Stomach smooth muscle (tissue), 2 donors: ENCODE measurements around the gene SPESP1.

Experiments
- H3K27ac ChIP-seq: one replicate; pipeline ENCODE4 v1.7.0; 2013; ENCODE audit warnings: mild to moderate bottlenecking, low read length, inconsistent platforms
- H3K27me3 ChIP-seq, 2 donors: one replicate each; pipeline ENCODE4 v1.7.0; 2013; ENCODE audit warnings: low read length in 2 of 2; ENCODE audit not compliant: insufficient read depth in 2 of 2, control insufficient read depth in 1 of 2
- H3K36me3 ChIP-seq, 2 donors: one replicate each; pipeline ENCODE4 v1.7.0; 2013; ENCODE audit warnings: low read length in 2 of 2; ENCODE audit not compliant: control insufficient read depth in 2 of 2, insufficient read depth in 2 of 2
- H3K4me1 ChIP-seq: one replicate; pipeline ENCODE4 v1.7.0; 2013; ENCODE audit warnings: low read length; ENCODE audit not compliant: control insufficient read depth, insufficient read depth
- H3K4me3 ChIP-seq, 2 donors: one replicate each; pipeline ENCODE4 v1.7.0; 2013; ENCODE audit warnings: low read length in 2 of 2
- H3K9ac ChIP-seq, 2 donors: one replicate each; pipeline ENCODE4 v1.7.0; 2013; ENCODE audit warnings: low read length in 2 of 2, mild to moderate bottlenecking in 1 of 2
- H3K9me3 ChIP-seq, 2 donors: one replicate each; pipeline ENCODE4 v1.7.0; 2013; ENCODE audit warnings: low read length in 2 of 2; ENCODE audit not compliant: control insufficient read depth in 2 of 2
- donor health status: healthy.
- donor health status: Pancreatic carcinoma.

SPESP1 gene

DNA sequence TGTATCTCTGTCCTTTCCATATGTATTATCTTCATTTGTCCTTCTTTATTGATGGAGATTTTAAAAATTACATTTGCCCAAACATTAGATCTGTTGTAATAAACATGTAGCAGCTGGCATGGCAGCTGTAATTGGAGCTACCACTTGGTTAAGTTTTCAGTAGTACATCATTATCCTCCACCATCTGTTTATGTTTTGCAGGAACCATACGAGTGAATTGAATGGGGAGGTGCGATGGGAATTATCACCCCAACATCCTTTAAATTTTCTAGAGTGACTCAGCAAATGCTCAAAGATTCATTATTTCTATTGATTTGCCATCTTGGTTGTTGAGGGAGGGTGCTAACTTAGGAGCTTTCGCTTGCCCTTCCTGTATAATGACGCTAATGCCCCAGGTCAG, 51.6 kb downstream of the SPESP1 start:
- Histone ChIP-seq H3K9me3 (peaks cover 0 to 3% of the 10 kb centered on the region in 2 donors), H3K27ac (no peak overlapping the region), H3K9ac (no peak overlapping the region), H3K4me1 (no peaks in the 10 kb centered on the region), H3K27me3 (no peaks in the 10 kb centered on the region), H3K36me3 (no peaks in the 10 kb centered on the region), H3K4me3 (no peak overlapping the region)

DNA sequence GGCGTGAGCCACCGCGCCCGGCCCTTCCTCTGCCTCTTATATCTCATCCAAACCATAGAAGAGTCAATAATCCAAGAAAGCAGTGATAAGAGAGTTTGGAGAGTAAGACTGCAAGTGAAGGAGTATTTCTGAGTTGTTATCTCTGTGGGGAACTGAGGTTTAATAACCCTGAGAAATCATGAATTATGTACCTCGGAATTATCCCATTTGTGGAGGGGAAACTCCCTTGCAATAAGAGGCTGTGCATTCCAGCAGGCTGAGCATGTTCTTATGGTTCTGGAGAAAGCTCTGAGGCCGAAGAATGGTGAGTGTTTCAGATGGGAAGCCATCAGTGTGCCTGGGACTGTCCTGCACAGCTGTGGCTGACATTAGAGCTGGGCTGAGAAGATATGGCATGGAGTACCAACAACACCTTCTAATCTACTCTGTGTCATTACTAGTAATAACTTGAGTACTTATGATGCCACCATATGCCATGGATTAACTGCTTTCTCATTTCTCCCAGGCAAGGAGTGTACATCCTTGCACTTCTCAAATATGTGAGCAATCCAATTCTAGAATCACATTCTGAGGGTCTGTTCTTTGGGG, 52.7 kb downstream of the SPESP1 start:
- Histone ChIP-seq H3K9me3 (no peaks in the 10 kb centered on the region), H3K36me3 (no peaks in the 10 kb centered on the region), H3K4me3 (no peak overlapping the region), H3K27ac (no peak overlapping the region), H3K9ac (no peak overlapping the region), H3K4me1 (no peaks in the 10 kb centered on the region), H3K27me3 (no peaks in the 10 kb centered on the region)

DNA sequence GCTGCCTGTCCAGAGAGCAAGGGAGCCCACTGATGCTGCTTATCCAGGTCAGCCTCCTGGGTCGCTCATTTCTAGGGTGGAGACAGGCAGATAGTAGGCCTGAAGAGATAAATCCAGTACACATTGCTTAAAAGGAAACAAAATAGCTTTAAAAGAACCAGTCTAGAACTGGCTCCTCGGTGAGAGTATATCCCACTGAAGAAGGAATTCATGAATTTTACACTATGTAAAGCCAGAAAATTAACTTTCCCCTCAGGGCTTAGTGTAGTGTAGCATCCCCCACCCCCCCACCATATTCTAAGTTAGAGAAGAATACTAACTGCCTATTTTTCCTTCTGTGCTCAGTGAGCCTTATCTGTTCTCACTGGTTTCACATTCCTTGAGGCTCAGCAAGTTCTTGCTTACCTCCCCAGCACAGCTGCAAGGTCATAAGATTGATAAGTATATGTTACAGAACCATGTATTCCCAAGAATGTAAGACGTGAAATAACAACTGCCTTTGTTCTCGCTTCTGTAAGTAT, 53.7 kb downstream of the SPESP1 start:
- H3K36me3 ChIP-seq, result no peaks in the 10 kb centered on the region
- H3K4me1 ChIP-seq, result no peaks in the 10 kb centered on the region
- no peak overlapping the region for H3K27ac ChIP-seq
- H3K9me3 ChIP-seq, result no peaks in the 10 kb centered on the region
- no peaks in the 10 kb centered on the region for H3K27me3 ChIP-seq
- no peak overlapping the region for H3K4me3 ChIP-seq
- no peak overlapping the region for H3K9ac ChIP-seq

DNA sequence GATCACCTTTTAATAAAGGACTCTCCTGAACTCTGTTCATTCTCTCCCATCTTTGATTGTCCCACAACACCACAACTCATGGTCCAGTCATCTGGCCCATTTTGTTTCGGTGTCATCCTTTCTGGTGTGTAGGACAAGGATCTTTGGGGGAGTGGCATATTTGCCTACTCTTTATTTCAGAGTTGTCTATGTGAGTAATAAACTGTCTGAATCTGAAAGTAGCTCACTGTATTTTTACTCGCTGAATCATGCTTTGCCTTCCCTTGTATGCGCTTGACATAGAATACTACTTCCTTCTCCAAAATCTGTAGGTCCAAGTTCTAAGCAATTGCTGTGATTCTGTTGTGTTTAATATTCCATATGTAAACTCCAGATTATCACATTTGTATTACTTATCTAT, 54.3 kb downstream of the SPESP1 start:
- no peaks in the 10 kb centered on the region for H3K36me3 ChIP-seq
- H3K4me1 ChIP-seq, result no peaks in the 10 kb centered on the region
- peaks cover 0 to under 1% of the 10 kb centered on the region in 2 donors for H3K27me3 ChIP-seq
- H3K9ac ChIP-seq, result no peak overlapping the region
- H3K27ac ChIP-seq, result no peak overlapping the region
- no peaks in the 10 kb centered on the region for H3K9me3 ChIP-seq
- H3K4me3 ChIP-seq, result no peak overlapping the region

DNA sequence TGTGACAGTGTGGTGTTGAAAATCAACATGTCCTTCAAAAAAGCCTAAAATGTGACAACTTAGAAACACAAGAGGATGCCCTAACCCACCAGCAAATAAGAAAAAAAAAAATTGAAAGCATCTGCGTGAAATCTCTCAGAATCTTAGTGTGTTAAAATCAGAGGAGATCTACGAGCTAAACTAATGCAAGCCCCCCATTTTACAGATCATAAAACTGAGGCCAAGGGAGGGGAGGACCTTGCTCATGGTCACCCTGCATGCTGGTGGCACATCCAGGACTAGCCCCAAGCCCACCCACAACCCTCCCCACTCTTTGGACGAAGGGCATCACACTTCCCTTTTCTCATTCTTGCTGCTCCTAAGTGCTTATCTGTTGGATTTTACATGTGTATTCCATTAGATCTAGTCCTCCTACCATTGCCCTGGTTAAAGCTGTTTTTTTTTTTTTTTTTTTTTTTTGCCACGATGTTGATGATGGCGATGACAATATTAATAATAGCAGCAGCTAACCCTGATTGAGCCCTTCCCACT, 55.1 kb downstream of the SPESP1 start:
- peaks cover 0 to 2% of the 10 kb centered on the region in 2 donors for H3K27me3 ChIP-seq
- no peak overlapping the region for H3K4me3 ChIP-seq
- no peaks in the 10 kb centered on the region for H3K9me3 ChIP-seq
- H3K4me1 ChIP-seq, result no peaks in the 10 kb centered on the region
- no peaks in the 10 kb centered on the region for H3K36me3 ChIP-seq
- H3K9ac ChIP-seq, result no peak overlapping the region
- H3K27ac ChIP-seq, result no peak overlapping the region

DNA sequence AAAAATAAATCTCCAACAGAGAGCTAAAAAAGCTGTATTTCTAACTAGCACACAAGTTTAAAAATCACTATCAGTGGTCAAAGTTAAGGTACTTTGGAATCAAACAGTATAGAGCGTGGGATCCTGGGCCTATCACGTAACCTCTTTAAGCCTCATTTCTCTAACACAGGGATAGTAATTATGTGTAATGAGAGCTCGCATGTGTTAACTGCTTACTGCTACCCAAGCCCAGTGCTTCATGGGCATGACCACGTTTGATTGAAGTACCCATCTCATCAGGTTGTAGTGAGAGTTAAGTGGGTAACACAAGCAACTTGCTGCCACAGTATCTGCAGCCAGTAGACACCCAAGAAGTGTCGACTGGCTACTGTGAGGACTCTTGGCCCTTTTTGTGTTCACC, 56.0 kb downstream of the SPESP1 start:
- Histone ChIP-seq H3K4me1 (no peaks in the 10 kb centered on the region), H3K4me3 (no peak overlapping the region), H3K9me3 (no peaks in the 10 kb centered on the region), H3K9ac (no peak overlapping the region), H3K27me3 (peaks cover 0 to 2% of the 10 kb centered on the region in 2 donors), H3K36me3 (no peaks in the 10 kb centered on the region), H3K27ac (no peak overlapping the region)

DNA sequence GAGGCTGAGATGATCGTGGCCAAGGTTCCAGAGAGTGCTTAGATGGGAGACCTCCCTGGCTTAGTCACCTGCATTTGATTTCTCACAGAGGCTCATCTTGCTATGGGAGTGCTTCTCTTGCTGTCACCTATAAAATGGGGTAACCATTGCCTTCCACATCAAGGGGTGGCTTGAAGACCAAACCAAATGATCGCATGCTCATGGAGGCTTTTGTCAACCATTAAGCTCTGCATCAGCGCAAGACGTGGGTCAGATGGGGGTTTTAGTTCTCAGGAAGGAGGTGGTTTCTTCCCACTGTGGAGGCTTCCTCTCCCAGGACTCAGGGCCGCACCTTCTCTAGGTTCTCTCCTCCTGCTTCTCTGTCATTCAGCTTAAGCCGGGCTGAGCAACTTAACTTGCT, 56.8 kb downstream of the SPESP1 start:
- no peaks in the 10 kb centered on the region for H3K9me3 ChIP-seq
- peaks cover 0 to 2% of the 10 kb centered on the region in 2 donors for H3K27me3 ChIP-seq
- no peaks in the 10 kb centered on the region for H3K36me3 ChIP-seq
- H3K9ac ChIP-seq, result no peak overlapping the region
- no peaks in the 10 kb centered on the region for H3K4me1 ChIP-seq
- H3K27ac ChIP-seq, result no peak overlapping the region
- H3K4me3 ChIP-seq, result no peak overlapping the region

DNA sequence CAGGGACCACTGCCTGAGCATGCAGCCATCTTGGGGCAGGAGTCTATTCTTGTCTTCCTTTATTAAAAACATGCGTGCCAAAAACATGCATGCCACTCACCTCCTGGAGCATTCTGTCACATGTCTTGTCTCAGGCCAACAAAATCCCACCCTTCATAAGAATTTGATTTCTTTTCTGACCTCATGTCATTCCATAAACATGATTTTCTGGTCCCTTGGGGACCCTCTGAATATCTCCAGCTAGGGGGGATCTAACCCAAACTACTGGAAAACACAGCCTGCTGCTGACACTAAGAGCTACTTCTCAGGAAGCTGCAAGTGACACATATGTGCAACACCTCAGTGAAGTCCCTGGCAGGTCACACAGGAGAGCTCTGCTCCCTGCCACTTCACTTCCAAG, 57.4 kb downstream of the SPESP1 start:
- Histone ChIP-seq H3K27me3 (peaks cover 0 to 2% of the 10 kb centered on the region in 2 donors), H3K9me3 (no peaks in the 10 kb centered on the region), H3K4me3 (no peak overlapping the region), H3K9ac (no peak overlapping the region), H3K27ac (no peak overlapping the region), H3K36me3 (no peaks in the 10 kb centered on the region), H3K4me1 (no peaks in the 10 kb centered on the region)

DNA sequence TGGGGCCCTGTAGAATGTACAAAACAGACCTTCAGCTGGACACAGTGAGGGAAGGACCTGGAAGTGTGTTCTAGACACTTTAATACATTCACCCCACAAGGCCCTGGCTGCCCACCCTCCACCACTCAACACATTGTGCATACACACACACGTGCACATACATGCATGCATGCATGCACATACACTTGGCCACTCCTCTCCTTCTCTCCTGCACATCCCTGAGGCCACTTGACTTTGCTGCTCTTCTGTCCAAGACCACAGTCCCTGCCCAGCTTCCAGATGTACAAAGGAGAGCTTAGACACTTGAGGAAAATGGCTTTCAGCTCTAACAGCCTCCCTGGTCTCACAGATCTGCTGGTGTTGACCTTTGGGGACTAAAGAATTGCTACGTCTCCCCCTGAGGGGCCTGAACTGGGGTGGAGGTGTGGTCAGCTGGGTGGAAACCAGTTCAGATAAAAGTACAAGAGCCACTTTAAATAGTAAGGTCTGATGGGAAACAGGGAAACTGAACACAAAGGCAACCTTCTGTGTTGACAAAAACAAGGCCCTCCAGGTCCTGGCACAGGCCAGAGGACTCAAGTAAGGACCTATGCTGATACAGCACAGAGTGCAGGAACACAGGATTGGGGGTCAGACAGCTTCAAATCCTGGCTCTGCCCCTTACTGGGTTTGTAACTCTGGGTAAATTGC, 59.4 kb downstream of the SPESP1 start:
- Histone ChIP-seq H3K36me3 (no peaks in the 10 kb centered on the region), H3K9me3 (no peaks in the 10 kb centered on the region), H3K4me1 (no peaks in the 10 kb centered on the region), H3K4me3 (no peak overlapping the region), H3K27me3 (peaks cover 0 to 2% of the 10 kb centered on the region in 2 donors), H3K27ac (no peak overlapping the region), H3K9ac (no peak overlapping the region)

DNA sequence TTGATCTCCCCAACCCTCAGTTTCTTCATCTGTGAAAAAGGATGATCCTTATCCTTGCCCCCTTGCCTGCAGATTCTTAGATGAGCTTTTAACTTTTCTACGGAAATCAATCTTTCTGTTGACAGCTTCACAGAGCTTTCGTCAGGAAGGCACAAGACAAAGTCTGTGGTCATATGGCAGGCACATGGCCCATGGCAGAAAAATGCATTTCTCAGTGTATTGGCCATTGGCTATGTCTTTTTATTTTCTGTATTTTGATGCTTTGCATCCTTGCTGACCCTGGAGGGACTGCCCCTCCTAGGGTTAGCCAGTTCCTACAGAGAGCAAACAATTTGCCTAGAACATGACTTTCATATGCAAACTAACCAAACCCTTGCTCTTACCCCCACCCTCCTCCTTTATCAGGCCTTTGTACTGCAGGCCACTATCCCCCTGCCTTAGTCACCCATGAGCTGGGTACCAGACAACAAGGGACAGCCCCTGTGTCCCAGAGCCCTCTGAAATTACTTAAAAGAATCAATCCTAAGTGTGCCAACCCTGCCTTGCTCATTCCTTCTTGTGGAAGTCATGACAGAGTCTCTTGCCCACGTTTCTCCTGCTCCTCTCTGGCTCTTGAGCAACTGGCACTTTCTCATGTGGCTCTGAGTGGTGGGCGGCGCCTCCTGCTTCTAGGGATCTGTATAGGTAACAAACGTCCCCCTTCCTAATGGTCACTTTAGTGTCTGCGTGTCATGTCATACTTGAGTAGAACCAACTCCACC, 60.1 kb downstream of the SPESP1 start:
- no peak overlapping the region for H3K9ac ChIP-seq
- H3K4me3 ChIP-seq, result no peak overlapping the region
- H3K9me3 ChIP-seq, result no peaks in the 10 kb centered on the region
- no peaks in the 10 kb centered on the region for H3K36me3 ChIP-seq
- peaks cover 0 to 2% of the 10 kb centered on the region in 2 donors for H3K27me3 ChIP-seq
- H3K4me1 ChIP-seq, result no peaks in the 10 kb centered on the region
- no peak overlapping the region for H3K27ac ChIP-seq
